HG02973 (cell line): ENCODE measurements around the gene DNASE2B.
"Not testable (repeated sequence)": the region's sequence is repeated elsewhere in the genome, so short reads cannot be mapped to it uniquely, and the experiment has no call there.

Source experiments
- ATAC-seq: cut with Tn5 transposase; IDR thresholded peaks from one replicate; pipeline ENCODE4 v1.9.1; 2021; ENCODE audit warnings: moderate library complexity; ENCODE audit not compliant: unreplicated experiment

The DNASE2B gene

GRCh38 chr1:84412316-84412942 lies 14.1 kb downstream of the DNASE2B start:
- ATAC-seq, result no peak

GRCh38 chr1:84415396-84415795 lies 17.1 kb downstream of the DNASE2B start:
- no peak for ATAC-seq

GRCh38 chr1:84422909-84423308 lies 24.6 kb downstream of the DNASE2B start:
- ATAC-seq, result no peak

GRCh38 chr1:84424513-84425149 lies 26.3 kb downstream of the DNASE2B start:
- no peak for ATAC-seq

GRCh38 chr1:84425150-84425896 lies 27.0 kb downstream of the DNASE2B start:
- no peak for ATAC-seq

- ATAC-seq, result no peak
Observed at GRCh38 chr1:84426376-84426775, 28.1 kb downstream of the DNASE2B start.

GRCh38 chr1:84427250-84428188 lies 29.2 kb downstream of the DNASE2B start:
- ATAC-seq, result no peak

GRCh38 chr1:84428235-84428634 lies 30.0 kb downstream of the DNASE2B start:
- no peak for ATAC-seq

- ATAC-seq, result no peak
Observed at GRCh38 chr1:84429231-84429630, 30.9 kb downstream of the DNASE2B start.

GRCh38 chr1:84430546-84430945 lies 32.3 kb downstream of the DNASE2B start:
- ATAC-seq, result no peak

- ATAC-seq, result peak; percentile 68
Observed at GRCh38 chr1:84433258-84434080, 35.2 kb downstream of the DNASE2B start.

- no peak for ATAC-seq
Observed at GRCh38 chr1:84434081-84434769, 35.9 kb downstream of the DNASE2B start.

- ATAC-seq, result no peak
Observed at GRCh38 chr1:84434801-84435549, 36.7 kb downstream of the DNASE2B start.

- no peak for ATAC-seq
Observed at GRCh38 chr1:84436876-84437655, 38.8 kb downstream of the DNASE2B start.

GRCh38 chr1:84442256-84442655 lies 44.0 kb downstream of the DNASE2B start:
- ATAC-seq, result peak; percentile 96

GRCh38 chr1:84442747-84443646 lies 44.7 kb downstream of the DNASE2B start:
- ATAC-seq, result not testable (repeated sequence)

GRCh38 chr1:84448704-84449103 lies 50.4 kb downstream of the DNASE2B start:
- not testable (repeated sequence) for ATAC-seq
